Brain microvascular endothelial cell (primary cell): ENCODE data around the gene DBH.

ENCODE experiments used
- DNase-seq: peaks from one replicate; pipeline ENCODE4 v3.0.0-alpha.2; 2020
- H3K27ac ChIP-seq: fragments of 250-450 bp; sonication (Bioruptor Pico); 2 replicates; pipeline ENCODE4 v1.5.1; 2020; ENCODE audit warnings: mild to moderate bottlenecking, moderate library complexity
- H3K27me3 ChIP-seq: fragments of 250-450 bp; sonication (Bioruptor Pico); replicated peaks from 2 replicates; pipeline ENCODE4 v1.5.1; 2020; ENCODE audit warnings: mild to moderate bottlenecking
- H3K36me3 ChIP-seq: fragments of 250-450 bp; sonication (Bioruptor Pico); replicated peaks from 2 replicates; pipeline ENCODE4 v1.5.1; 2020; ENCODE audit warnings: mild to moderate bottlenecking
- H3K4me3 ChIP-seq: 2 replicates; pipeline ENCODE4 v1.5.1; 2011; ENCODE audit warnings: low read depth, mild to moderate bottlenecking, control low read depth, low read length, moderate library complexity
- in situ Hi-C: cut with HindIII; loops from 2 replicates; pipeline ENCODE4 v1.10.0; 2017; ENCODE audit warnings: low sequenced_read_pairs, low pct_ligation_motif_present
- TF ChIP-seq, protein P1 (sequence below): IDR thresholded peaks from 2 replicates; pipeline ENCODE4 v1.5.1; 2011; ENCODE audit warnings: low read depth, mild to moderate bottlenecking, moderate library complexity, low read length, control low read depth, inconsistent platforms; ENCODE audit errors: missing control alignments

DBH gene

GRCh38 chr9:133591116-133591910 is 44.9 kb upstream of the DBH start:
- Histone ChIP-seq H3K27ac (no peak overlapping the region), H3K4me3 (no peak overlapping the region), H3K36me3 (no peaks in the 10 kb centered on the region), H3K27me3 (peaks cover 8% of the 10 kb centered on the region)
- TF ChIP-seq, protein P1, sequence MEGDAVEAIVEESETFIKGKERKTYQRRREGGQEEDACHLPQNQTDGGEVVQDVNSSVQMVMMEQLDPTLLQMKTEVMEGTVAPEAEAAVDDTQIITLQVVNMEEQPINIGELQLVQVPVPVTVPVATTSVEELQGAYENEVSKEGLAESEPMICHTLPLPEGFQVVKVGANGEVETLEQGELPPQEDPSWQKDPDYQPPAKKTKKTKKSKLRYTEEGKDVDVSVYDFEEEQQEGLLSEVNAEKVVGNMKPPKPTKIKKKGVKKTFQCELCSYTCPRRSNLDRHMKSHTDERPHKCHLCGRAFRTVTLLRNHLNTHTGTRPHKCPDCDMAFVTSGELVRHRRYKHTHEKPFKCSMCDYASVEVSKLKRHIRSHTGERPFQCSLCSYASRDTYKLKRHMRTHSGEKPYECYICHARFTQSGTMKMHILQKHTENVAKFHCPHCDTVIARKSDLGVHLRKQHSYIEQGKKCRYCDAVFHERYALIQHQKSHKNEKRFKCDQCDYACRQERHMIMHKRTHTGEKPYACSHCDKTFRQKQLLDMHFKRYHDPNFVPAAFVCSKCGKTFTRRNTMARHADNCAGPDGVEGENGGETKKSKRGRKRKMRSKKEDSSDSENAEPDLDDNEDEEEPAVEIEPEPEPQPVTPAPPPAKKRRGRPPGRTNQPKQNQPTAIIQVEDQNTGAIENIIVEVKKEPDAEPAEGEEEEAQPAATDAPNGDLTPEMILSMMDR = no peak
- DNase-seq = no peak
- in situ Hi-C loops = no loop called here

GRCh38 chr9:133591985-133592384 is 44.2 kb upstream of the DBH start:
- peaks cover 2% of the 10 kb centered on the region for H3K27me3 ChIP-seq
- no peak overlapping the region for H3K4me3 ChIP-seq
- in situ Hi-C loops = no loop called here
- TF ChIP-seq, protein P1 = no peak
- H3K27ac ChIP-seq = no peak overlapping the region
- H3K36me3 ChIP-seq = no peaks in the 10 kb centered on the region
- no peak for DNase-seq

GRCh38 chr9:133592731-133593409 is 43.3 kb upstream of the DBH start:
- no peak for DNase-seq
- Histone ChIP-seq H3K27me3 (no peaks in the 10 kb centered on the region), H3K27ac (no peak overlapping the region), H3K36me3 (no peaks in the 10 kb centered on the region), H3K4me3 (no peak overlapping the region)
- TF ChIP-seq, protein P1 = peak; percentile 53
- in situ Hi-C loops = no loop called here

DNA sequence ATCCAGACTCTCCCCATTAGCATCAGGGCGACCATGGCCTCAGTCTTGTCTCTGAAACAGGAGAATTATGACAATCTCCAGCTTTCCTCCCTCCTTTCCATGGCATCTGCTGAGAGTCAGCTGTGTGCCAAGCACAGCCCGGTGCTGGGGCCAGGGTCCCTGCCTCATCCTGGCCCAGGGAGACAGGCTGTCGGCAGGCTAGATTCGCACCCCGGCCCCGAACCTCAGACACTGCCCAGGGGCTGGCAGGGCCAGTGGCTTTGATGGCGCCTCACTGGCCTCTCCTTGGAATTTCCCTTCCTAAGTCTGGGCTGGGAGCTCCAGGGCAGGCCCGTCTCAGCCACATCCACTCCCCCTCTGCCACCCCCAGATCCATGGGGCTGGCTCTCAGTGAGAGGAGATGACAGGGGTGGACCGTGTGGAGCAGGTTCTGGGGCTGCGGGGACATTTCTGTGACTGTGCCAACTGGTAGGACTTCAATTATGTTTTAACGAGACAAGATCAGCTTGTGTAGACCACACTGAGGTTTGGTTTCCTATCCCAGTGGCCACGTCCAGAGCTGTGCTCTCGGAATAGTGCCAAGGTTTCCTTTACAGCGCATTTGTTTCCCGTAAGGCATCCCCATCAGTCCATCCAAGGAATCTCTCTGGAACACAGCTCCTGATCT is 42.4 kb upstream of the DBH start:
- no peak overlapping the region for H3K4me3 ChIP-seq
- H3K27me3 ChIP-seq = no peaks in the 10 kb centered on the region
- no peak for DNase-seq
- H3K27ac ChIP-seq = no peak overlapping the region
- in situ Hi-C loops = no loop called here
- H3K36me3 ChIP-seq = no peaks in the 10 kb centered on the region
- TF ChIP-seq, protein P1 = no peak

GRCh38 chr9:133594310-133594709 is 41.9 kb upstream of the DBH start:
- in situ Hi-C loops = no loop called here
- Histone ChIP-seq H3K36me3 (no peaks in the 10 kb centered on the region), H3K27ac (no peak overlapping the region), H3K4me3 (no peak overlapping the region), H3K27me3 (no peaks in the 10 kb centered on the region)
- no peak for DNase-seq
- TF ChIP-seq, protein P1 = no peak
